CD4-positive, alpha-beta T cell treated with Interleukin-4 for 4 hours (primary cell): ENCODE measurements around the gene YJEFN3.

Experiments used
- DNase-seq: peaks from one replicate; pipeline ENCODE4 v3.0.0-alpha.2; 2020

Gene YJEFN3

GRCh38 chr19:19558055-19558454, 29.3 kb downstream of the YJEFN3 start:
- DNase-seq: no peak

- no peak for DNase-seq
Measured at GRCh38 chr19:19558636-19559035, 29.9 kb downstream of the YJEFN3 start.

- no peak for DNase-seq
Measured at GRCh38 chr19:19559931-19560330, 31.2 kb downstream of the YJEFN3 start.

DNA sequence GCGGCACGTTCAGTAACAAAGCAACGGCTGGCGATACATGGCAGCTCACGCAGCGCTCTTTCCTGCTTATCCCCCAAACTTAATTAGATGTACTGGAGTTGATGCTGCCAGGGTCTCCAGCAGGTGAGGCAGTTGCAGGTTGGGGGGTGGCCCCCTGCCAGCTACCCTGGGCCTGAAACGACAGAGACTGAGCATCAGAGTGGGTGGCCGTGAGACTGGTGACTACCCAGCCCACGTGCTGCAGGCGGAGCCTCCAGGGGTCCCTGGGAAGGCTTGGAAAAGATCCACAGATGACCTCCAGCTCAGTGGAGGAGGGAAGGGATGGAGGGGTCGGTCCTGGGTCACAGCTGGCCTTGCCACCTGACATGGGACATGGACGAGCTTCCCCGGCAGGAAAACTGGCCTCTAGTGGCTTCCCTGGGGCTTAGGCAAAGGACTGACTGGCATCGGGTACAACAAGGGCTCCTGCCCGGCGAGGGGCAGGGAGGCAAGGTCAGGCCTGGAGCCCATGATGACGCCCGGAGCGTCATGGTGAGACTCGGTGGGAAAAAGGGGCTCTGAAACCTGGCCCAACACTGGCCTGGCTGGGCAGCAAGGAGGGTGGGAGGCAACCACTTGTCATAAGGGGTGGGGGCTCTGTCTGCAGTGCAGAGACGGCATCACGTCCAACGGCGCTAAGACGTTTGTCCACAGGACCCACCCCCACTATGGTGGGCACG, 33.4 kb downstream of the YJEFN3 start:
- DNase-seq: no peak

DNA sequence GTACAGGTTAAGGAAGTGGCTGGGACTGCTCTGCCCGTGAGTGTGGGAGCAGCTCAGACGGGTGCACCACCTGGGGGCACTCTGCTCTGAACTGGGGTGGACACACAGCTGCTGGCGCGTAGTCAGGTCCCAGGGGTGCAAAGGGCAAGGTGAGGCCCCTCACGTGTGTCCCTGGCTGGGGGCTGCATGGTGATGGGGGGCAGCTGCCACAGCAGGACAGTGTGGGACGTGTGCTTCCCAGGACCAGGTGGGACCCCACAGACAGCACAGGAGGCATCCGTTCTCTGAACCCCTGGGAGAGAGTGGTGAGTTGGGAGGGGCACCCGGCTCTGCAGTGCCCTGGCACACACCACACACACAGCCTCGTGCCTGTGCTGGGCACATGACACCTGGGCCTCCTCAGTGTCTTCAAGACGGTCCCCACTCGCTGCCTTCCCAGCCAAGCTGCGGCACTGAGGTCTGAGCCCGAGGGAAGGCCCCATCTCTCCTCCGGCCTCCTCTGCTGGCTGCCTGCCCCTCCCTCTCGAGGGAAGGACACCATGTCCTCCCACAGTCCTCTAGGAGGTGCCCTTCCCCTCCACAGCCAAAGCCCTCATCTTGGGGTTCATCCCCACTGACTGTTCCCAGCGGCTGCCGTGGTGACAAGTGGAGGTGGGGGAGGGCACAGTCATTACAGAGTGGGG, 34.1 kb downstream of the YJEFN3 start:
- DNase-seq: peak; percentile 44

DNA sequence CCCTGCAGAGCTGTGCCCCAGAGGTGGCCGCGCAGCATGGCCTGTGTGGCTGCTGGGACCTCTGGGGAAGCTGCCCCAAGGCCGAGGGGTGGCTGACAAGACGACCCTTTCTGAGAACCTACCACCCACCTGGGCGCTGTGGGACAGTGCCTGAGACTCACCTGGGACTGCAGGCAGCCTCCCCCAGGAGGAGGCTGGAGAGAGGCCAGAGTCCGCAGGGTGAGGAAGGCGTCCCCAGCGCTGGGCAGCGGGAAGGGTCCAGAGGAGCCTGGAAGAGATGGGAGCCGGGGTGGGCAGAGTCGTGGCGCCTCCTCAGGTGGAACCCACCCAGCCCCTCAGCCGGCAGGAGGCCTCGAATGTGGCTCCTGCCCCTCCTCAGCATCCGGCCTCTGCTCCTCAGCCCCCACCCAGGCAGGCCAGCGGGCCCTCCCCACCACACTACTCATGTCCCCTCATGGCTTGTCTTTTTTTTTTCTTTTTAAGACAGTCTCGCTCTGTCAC, 34.7 kb downstream of the YJEFN3 start:
- no peak for DNase-seq

GRCh38 chr19:19566306-19566705, 37.6 kb downstream of the YJEFN3 start:
- DNase-seq: no peak

DNA sequence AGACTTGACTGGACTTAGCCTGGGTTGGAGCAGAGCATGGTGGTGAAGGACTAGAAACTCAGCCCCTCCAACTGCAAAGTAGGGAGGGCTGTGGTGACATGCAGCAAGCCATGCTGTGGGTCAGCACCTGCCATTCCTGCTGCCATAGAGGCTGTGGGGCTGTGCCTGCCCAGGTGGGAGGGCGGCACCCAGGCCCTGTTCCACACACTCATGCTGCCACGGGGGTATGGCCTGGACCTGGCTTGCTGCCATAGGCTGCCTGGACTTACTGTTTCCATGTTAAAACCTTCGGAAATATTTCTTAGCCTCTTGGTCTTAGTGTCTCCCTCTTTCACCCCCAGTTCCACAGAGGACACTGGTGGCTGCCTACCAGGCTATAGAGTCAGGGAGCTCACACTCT, 38.7 kb downstream of the YJEFN3 start:
- DNase-seq: no peak

DNA sequence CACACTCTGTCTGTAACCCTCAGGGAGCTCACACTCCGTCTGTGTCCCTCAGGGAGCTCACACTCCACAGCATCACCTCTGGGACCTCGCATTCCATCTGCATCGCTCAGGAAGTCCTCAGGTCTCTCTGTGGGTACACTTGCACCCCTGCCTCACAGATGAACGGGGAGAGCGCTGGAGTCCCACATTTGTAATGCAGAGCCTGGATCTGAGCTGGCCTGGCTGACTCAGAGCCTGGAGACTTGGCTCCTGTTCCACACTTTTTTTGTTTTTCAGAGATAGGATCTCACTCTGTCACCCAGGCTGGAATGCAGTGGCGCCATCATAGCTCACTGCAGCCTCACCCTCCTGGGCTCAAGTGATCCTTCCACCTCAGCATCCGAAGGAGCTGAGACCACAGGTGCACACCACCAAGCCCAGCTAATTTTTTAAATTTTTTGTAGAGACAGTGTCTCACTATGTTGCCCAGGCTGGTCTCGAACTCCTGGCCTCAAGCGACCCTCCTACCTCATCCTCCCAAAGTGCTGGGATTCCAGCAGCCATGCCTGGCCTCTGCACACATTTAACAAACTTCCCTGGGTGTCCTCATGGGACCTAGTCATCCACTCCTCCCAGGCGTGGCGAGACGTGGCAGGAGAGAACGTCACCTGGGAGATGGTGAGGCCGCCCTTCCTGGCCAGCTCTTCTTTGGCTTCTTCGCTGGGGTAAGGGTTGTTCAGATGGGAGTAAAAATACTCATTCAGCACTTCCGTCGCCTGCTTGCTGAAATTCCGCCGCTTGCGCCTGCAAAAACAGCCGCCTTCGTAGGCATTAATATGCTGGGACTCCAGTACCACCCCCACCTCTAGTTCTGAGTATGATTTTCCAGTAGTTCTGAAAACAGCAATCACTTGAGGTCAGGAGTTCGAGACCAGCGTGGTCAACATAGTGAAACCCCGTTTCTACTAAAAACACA, 40.4 kb downstream of the YJEFN3 start:
- DNase-seq: no peak

GRCh38 chr19:19570571-19570970, 41.9 kb downstream of the YJEFN3 start:
- no peak for DNase-seq

GRCh38 chr19:19571071-19571786, 42.5 kb downstream of the YJEFN3 start:
- DNase-seq: no peak

DNA sequence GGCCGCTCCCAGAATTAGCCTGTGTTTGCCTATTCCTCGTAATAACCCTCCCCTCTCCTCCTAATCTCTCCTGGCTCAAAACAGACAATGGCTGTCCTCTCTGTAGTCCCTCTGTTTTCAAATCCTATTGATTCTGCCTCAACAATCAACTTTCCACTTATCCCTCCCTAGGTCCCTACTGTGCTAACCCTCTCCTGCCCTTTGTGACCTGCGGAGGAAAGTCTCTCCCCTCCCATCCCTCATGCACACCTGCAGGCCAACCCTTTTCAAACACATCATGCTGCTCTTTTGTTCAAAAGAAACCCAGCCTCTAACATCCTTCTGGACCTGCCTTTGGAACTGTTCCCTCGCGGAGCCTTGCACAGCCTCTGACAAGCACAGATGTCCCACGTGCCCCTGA, 46.7 kb downstream of the YJEFN3 start:
- no peak for DNase-seq

GRCh38 chr19:19578252-19578651, 49.5 kb downstream of the YJEFN3 start:
- no peak for DNase-seq

- no peak for DNase-seq
Measured at GRCh38 chr19:19579533-19580361, 51.0 kb downstream of the YJEFN3 start.

DNA sequence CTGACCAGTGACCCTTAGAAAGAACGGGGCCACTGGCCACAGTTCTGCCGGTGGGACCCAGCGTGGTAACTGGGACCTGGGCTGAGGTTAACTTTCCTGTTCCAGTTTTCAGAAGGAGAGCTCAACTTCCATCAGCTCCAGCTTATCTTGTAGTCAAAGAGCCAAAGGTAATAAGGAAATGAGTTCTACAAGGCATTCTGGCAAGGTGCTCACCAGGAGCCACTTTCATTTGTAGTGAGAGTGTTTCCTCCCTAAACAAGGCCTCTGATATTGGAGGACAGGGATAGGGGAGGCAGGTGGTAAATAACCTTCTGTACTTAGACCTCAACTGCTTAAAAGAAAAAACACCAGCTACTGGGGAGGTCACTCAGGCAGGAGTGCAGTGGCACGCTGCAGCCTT, 51.7 kb downstream of the YJEFN3 start:
- no peak for DNase-seq

- DNase-seq: no peak
Measured at GRCh38 chr19:19581391-19581790, 52.7 kb downstream of the YJEFN3 start.

- no peak for DNase-seq
Measured at GRCh38 chr19:19582471-19582870, 53.8 kb downstream of the YJEFN3 start.

GRCh38 chr19:19584356-19584755, 55.6 kb downstream of the YJEFN3 start:
- no peak for DNase-seq
